Endothelial cell of umbilical vein (primary cell): ENCODE data around the gene KDSR. TPM values are rescaled to one million over a fixed set of nuclear protein-coding genes. Genes with fewer than 3 reads are reported as not detected.

Experiments used
- BruUV-seq: library from RNA; stranded (reverse); fragments of 400-500 nt; replicated peaks from 2 replicates; lab custom pipeline; 2021; lab: Mats Ljungman, UMichigan
- CTCF ChIA-PET: fragments of 300-600, 350-600 bp; sonication (Branson Sonifier 250); formaldehyde crosslinking; loops from one replicate; lab custom pipeline; 2021; ENCODE audit warnings: antibody characterized with exemption, inconsistent platforms; lab: Charles Lee
- POLR2A ChIA-PET: fragments of 300-600, 350-600 bp; sonication (Branson Sonifier 250); formaldehyde crosslinking; loops from one replicate; lab custom pipeline; 2021; ENCODE audit warnings: antibody characterized with exemption, inconsistent platforms; lab: Charles Lee
- DNase-seq: peaks from one replicate; pipeline ENCODE4 v3.0.0-alpha.2; 2011; ENCODE audit warnings: low read depth, low spot score
- FAIRE-seq: peaks from 2 replicates; lab custom pipeline; 2011; peaks lifted over from hg19 to GRCh38; lab: Jason Lieb, UNC
- H2AFZ ChIP-seq: 2 replicates; pipeline ENCODE4 v1.6.0; 2012; ENCODE audit warnings: low read depth, low read length, control low read depth, inconsistent platforms
- H3K27ac ChIP-seq: 2 replicates; pipeline ENCODE4 v1.5.1; 2011; ENCODE audit warnings: low read depth, mild to moderate bottlenecking, control low read depth, low read length, moderate library complexity; ENCODE audit not compliant: insufficient read depth
- H3K27me3 ChIP-seq, 2 experiments: 2 replicates each; pipeline versions ENCODE4 v1.6.0 to v1.6.1; 2011; ENCODE audit warnings: low read length in 2 of 2, mixed read lengths in 1 of 2; ENCODE audit not compliant: control insufficient read depth in 2 of 2, insufficient read depth in 2 of 2
- H3K36me3 ChIP-seq, 2 experiments: 2 replicates in 1 of 2; 3 replicates in 1 of 2; pipeline ENCODE4 v1.5.1; 2011; ENCODE audit warnings: low read length in 2 of 2, mild to moderate bottlenecking in 1 of 2, moderate library complexity in 1 of 2; ENCODE audit not compliant: control insufficient read depth in 2 of 2, insufficient read depth in 2 of 2; ENCODE audit errors: extremely low read depth in 1 of 2
- H3K4me1 ChIP-seq: 3 replicates; pipeline ENCODE4 v1.5.1; 2011; ENCODE audit warnings: mild to moderate bottlenecking, low read length; ENCODE audit not compliant: control insufficient read depth, insufficient read depth; ENCODE audit errors: extremely low read depth
- H3K4me2 ChIP-seq: 2 replicates; pipeline ENCODE4 v1.6.1; 2011; ENCODE audit warnings: low read length, control low read depth, mixed read lengths; ENCODE audit not compliant: insufficient read depth
- H3K4me3 ChIP-seq, 3 experiments: fragments of 200-600 bp in 1 of 3; sonication (generic), shearing (Covaris generic) in 1 of 3; replicated peaks in 1 of 3; 2 replicates each; pipeline ENCODE4 v1.5.1; 2011 to 2016; ENCODE audit warnings: control low read depth in 3 of 3, low read length in 3 of 3, mild to moderate bottlenecking in 2 of 3, inconsistent platforms in 1 of 3, low read depth in 1 of 3, moderate library complexity in 1 of 3; ENCODE audit not compliant: insufficient read depth in 1 of 3
- H3K79me2 ChIP-seq: 2 replicates; pipeline ENCODE4 v1.6.0; 2012; ENCODE audit warnings: low read length, inconsistent platforms; ENCODE audit not compliant: control insufficient read depth, insufficient read depth
- H3K9ac ChIP-seq: replicated peaks from 2 replicates; pipeline ENCODE3; 2011; ENCODE audit warnings: low read length, control low read depth; ENCODE audit not compliant: insufficient read depth; ENCODE audit errors: extremely low read depth
- H3K9me1 ChIP-seq: replicated peaks from 3 replicates; pipeline ENCODE4 v1.6.0; 2011; ENCODE audit warnings: mild to moderate bottlenecking, low read length; ENCODE audit not compliant: control insufficient read depth, insufficient read depth; ENCODE audit errors: extremely low read depth
- H3K9me3 ChIP-seq: replicated peaks from 2 replicates; pipeline ENCODE4 v1.5.1; 2012; ENCODE audit warnings: low read length, inconsistent platforms; ENCODE audit not compliant: control insufficient read depth, insufficient read depth
- H4K20me1 ChIP-seq: replicated peaks from 2 replicates; pipeline ENCODE3; 2011; ENCODE audit warnings: mild to moderate bottlenecking, low read length; ENCODE audit not compliant: control insufficient read depth, insufficient read depth; ENCODE audit errors: extremely low read depth
- EZH2 ChIP-seq: IDR thresholded peaks from 2 replicates; pipeline ENCODE4 v1.6.1; 2012; ENCODE audit warnings: borderline replicate concordance, low read depth, mild to moderate bottlenecking, moderate library complexity, low read length, inconsistent platforms; ENCODE audit not compliant: severe bottlenecking
- FOS ChIP-seq: IDR thresholded peaks from 2 replicates; pipeline ENCODE4 v1.6.1; 2011; ENCODE audit warnings: mild to moderate bottlenecking, low read length, moderate library complexity, borderline replicate concordance; ENCODE audit not compliant: insufficient read depth
- GATA2 ChIP-seq: IDR thresholded peaks from 2 replicates; pipeline ENCODE4 v1.7.0; 2011; ENCODE audit warnings: low read depth, mild to moderate bottlenecking, moderate library complexity, mixed read lengths, low read length; ENCODE audit not compliant: insufficient read length, insufficient read depth
- JUN ChIP-seq: IDR thresholded peaks from 2 replicates; pipeline ENCODE4 v1.6.1; 2011; ENCODE audit warnings: borderline replicate concordance, low read depth; ENCODE audit not compliant: insufficient read length, insufficient read depth
- MAX ChIP-seq: IDR thresholded peaks from 2 replicates; pipeline ENCODE4 v1.6.1; 2011; ENCODE audit not compliant: insufficient read depth, insufficient read length
- MYC ChIP-seq: IDR thresholded peaks from one replicate; pipeline ENCODE4 v1.6.1; 2011; ENCODE audit warnings: mild to moderate bottlenecking, low read depth, low read length
- POLR2A ChIP-seq: IDR thresholded peaks from 2 replicates; pipeline ENCODE4 v1.6.1; 2012; ENCODE audit warnings: low read depth, mild to moderate bottlenecking, control low read depth, low read length
- POLR2AphosphoS5 ChIP-seq: IDR thresholded peaks from 2 replicates; pipeline ENCODE4 v1.6.1; 2012; ENCODE audit warnings: low read depth, mild to moderate bottlenecking, control low read depth, low read length, moderate library complexity; ENCODE audit not compliant: insufficient read depth
- dilution Hi-C: fragments of 300-500 bp; cut with MboI; formaldehyde crosslinking; loops from one replicate; pipeline ENCODE4 v1.15.0; 2019; ENCODE audit warnings: low sequenced_read_pairs; ENCODE audit not compliant: extremely low pct_ligation_motif_present
- intact Hi-C: fragments of 100-400 bp; cut with micrococcal nuclease; formaldehyde crosslinking; loops from one replicate; pipeline ENCODE4 v1.10.0; 2022
- polyA plus RNA-seq, 4 experiments: library from polyadenylated mRNA; depleted of rRNA in 3 of 4; stranded (reverse) in 3 of 4; unstranded in 1 of 4; fragments of >200 nt; gene quantifications; 2 replicates each; pipeline versions ENCODE4 v1.2.1 to v1.2.3, GENCODE V29; 2011 to 2012; ENCODE audit warnings: missing spikeins in 1 of 4
- total RNA-seq: library from RNA; stranded (reverse); gene quantifications from 2 replicates; pipeline ENCODE4 v1.2.3, GENCODE V29; 2021
- TF ChIP-seq, protein P1 (sequence below), 2 donors: IDR thresholded peaks; 1 replicate in 1 of 2; 2 replicates in 1 of 2; pipeline ENCODE4 v1.5.1; 2011; ENCODE audit warnings: low read length in 2 of 2, mild to moderate bottlenecking in 2 of 2, moderate library complexity in 2 of 2, control low read depth in 1 of 2, inconsistent platforms in 1 of 2, low read depth in 1 of 2; ENCODE audit not compliant: insufficient read depth in 1 of 2; ENCODE audit errors: extremely low read depth in 1 of 2

Gene KDSR
- total and polyA plus RNA-seq, 2 donors (not counting 3 experiments of a cell fraction or from before 2014, with no cell fraction given) = 17.1 to 43.1 TPM

- no peak for FAIRE-seq
- no peaks in the 10 kb centered on the region for H3K9me1 ChIP-seq
- intact Hi-C loops (no loop called here), dilution Hi-C loops (no loop called here)
- H3K9ac ChIP-seq = no peak overlapping the region
- H4K20me1 ChIP-seq = no peaks in the 10 kb centered on the region
- H3K4me2 ChIP-seq = no peak overlapping the region
- H2AFZ ChIP-seq = no peak overlapping the region
- BruUV-seq = no TSS peak
- H3K4me3 ChIP-seq = no peak overlapping the region
- H3K79me2 ChIP-seq = no peaks in the 10 kb centered on the region
- ChIA-PET CTCF (no interaction called here), POLR2A (no interaction called here)
- no peak for TF ChIP-seq FOS
- TF ChIP-seq GATA2 = no peak
- TF ChIP-seq MYC = no peak
- TF ChIP-seq EZH2 = no peak
- no peak for TF ChIP-seq POLR2AphosphoS5
- no peak for TF ChIP-seq POLR2A
- no peak for TF ChIP-seq JUN
- TF ChIP-seq, protein P1, sequence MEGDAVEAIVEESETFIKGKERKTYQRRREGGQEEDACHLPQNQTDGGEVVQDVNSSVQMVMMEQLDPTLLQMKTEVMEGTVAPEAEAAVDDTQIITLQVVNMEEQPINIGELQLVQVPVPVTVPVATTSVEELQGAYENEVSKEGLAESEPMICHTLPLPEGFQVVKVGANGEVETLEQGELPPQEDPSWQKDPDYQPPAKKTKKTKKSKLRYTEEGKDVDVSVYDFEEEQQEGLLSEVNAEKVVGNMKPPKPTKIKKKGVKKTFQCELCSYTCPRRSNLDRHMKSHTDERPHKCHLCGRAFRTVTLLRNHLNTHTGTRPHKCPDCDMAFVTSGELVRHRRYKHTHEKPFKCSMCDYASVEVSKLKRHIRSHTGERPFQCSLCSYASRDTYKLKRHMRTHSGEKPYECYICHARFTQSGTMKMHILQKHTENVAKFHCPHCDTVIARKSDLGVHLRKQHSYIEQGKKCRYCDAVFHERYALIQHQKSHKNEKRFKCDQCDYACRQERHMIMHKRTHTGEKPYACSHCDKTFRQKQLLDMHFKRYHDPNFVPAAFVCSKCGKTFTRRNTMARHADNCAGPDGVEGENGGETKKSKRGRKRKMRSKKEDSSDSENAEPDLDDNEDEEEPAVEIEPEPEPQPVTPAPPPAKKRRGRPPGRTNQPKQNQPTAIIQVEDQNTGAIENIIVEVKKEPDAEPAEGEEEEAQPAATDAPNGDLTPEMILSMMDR (IDR thresholded peaks at IDR 0.05; ENCODE audit: extremely low read depth in 1 of 2, insufficient read depth in 1 of 2, low read depth in 1 of 2, low read length in 2 of 2) = no peak
- TF ChIP-seq MAX = no peak
- peaks cover 2 to 16% of the 10 kb centered on the region in 2 experiments for H3K36me3 ChIP-seq
- no peaks in the 10 kb centered on the region for H3K27me3 ChIP-seq
- no peak overlapping the region for H3K27ac ChIP-seq
- H3K9me3 ChIP-seq = no peaks in the 10 kb centered on the region
- DNase-seq = no peak
- H3K4me1 ChIP-seq = no peaks in the 10 kb centered on the region
Observed at GRCh38 chr18:63397349-63397748, 30.3 kb upstream of the KDSR start.
